H9 (cell line): ENCODE results near the gene IGF2BP2. TPM values are rescaled to one million over a fixed set of nuclear protein-coding genes. Genes with fewer than 3 reads are reported as not detected.

Experiments
- DNase-seq: peaks from one replicate; pipeline ENCODE4 v3.0.0-alpha.2; 2017
- H2AFZ ChIP-seq: one replicate; pipeline ENCODE4 v1.6.1; 2013; ENCODE audit warnings: mild to moderate bottlenecking, low read length, control low read depth, moderate library complexity
- H2AK5ac ChIP-seq: 2 replicates; pipeline ENCODE4 v1.6.1; 2013; ENCODE audit warnings: low read length, control low read depth, mixed read lengths; ENCODE audit not compliant: insufficient read length
- H2BK120ac ChIP-seq: one replicate; pipeline ENCODE4 v1.6.1; 2013; ENCODE audit warnings: low read depth, mild to moderate bottlenecking, low read length, control low read depth, inconsistent platforms; ENCODE audit not compliant: poor library complexity, severe bottlenecking
- H2BK12ac ChIP-seq: 2 replicates; pipeline ENCODE4 v1.6.1; 2013; ENCODE audit warnings: low read length, control low read depth, mixed read lengths, low read depth; ENCODE audit not compliant: insufficient read length
- H2BK15ac ChIP-seq: 2 replicates; pipeline ENCODE4 v1.6.1; 2013; ENCODE audit warnings: low read depth, low read length, control low read depth
- H2BK20ac ChIP-seq: one replicate; pipeline ENCODE4 v1.6.1; 2013; ENCODE audit warnings: low read depth, mild to moderate bottlenecking, low read length, control low read depth, inconsistent platforms; ENCODE audit not compliant: poor library complexity, severe bottlenecking
- H2BK5ac ChIP-seq: 2 replicates; pipeline ENCODE4 v1.6.1; 2013; ENCODE audit warnings: low read length, control low read depth, mixed read lengths; ENCODE audit not compliant: insufficient read length
- H3K14ac ChIP-seq: 2 replicates; pipeline ENCODE4 v1.6.1; 2013; ENCODE audit warnings: low read length, control low read depth; ENCODE audit not compliant: insufficient read depth
- H3K18ac ChIP-seq: 2 replicates; pipeline ENCODE4 v1.6.1; 2013; ENCODE audit warnings: low read depth, mild to moderate bottlenecking, mixed read lengths, low read length, control low read depth; ENCODE audit not compliant: insufficient read length
- H3K23ac ChIP-seq: 2 replicates; pipeline ENCODE4 v1.6.1; 2013; ENCODE audit warnings: low read length, control low read depth, mixed read lengths, low read depth; ENCODE audit not compliant: insufficient read length
- H3K23me2 ChIP-seq: 2 replicates; pipeline ENCODE4 v1.6.1; 2013; ENCODE audit warnings: low read depth, mild to moderate bottlenecking, mixed read lengths, low read length, control low read depth; ENCODE audit not compliant: insufficient read length, poor library complexity, severe bottlenecking
- H3K27ac ChIP-seq: 2 replicates; pipeline ENCODE4 v1.5.1; 2013; ENCODE audit warnings: low read length, control low read depth, mixed read lengths, low read depth; ENCODE audit not compliant: insufficient read length
- H3K27me3 ChIP-seq: 2 replicates; pipeline ENCODE4 v1.6.1; 2013; ENCODE audit warnings: low read length, control low read depth, inconsistent platforms; ENCODE audit not compliant: insufficient read depth
- H3K4ac ChIP-seq: 2 replicates; pipeline ENCODE4 v1.6.1; 2013; ENCODE audit warnings: low read depth, mild to moderate bottlenecking, control low read depth, inconsistent platforms, low read length, moderate library complexity
- H3K4me1 ChIP-seq: 2 replicates; pipeline ENCODE4 v1.6.1; 2013; ENCODE audit warnings: low read length, control low read depth, inconsistent platforms; ENCODE audit not compliant: insufficient read depth
- H3K4me2 ChIP-seq: 2 replicates; pipeline ENCODE4 v1.6.1; 2013; ENCODE audit warnings: low read length, control low read depth, mixed read lengths; ENCODE audit not compliant: insufficient read length, insufficient read depth
- H3K56ac ChIP-seq: 2 replicates; pipeline ENCODE4 v1.6.1; 2013; ENCODE audit warnings: low read depth, mild to moderate bottlenecking, mixed read lengths, low read length, control low read depth; ENCODE audit not compliant: insufficient read length
- H3K79me1 ChIP-seq: 2 replicates; pipeline ENCODE4 v1.6.1; 2013; ENCODE audit warnings: low read depth, mild to moderate bottlenecking, moderate library complexity, low read length, control low read depth, inconsistent platforms; ENCODE audit not compliant: insufficient read depth, poor library complexity, severe bottlenecking
- H3K79me2 ChIP-seq: 2 replicates; pipeline ENCODE4 v1.6.1; 2013; ENCODE audit warnings: low read length, control low read depth, inconsistent platforms; ENCODE audit not compliant: insufficient read depth
- H3K9ac ChIP-seq: 2 replicates; pipeline ENCODE4 v1.6.1; 2013; ENCODE audit warnings: low read length, control low read depth, mixed read lengths; ENCODE audit not compliant: insufficient read length; ENCODE audit errors: extremely low read depth
- H3K9me3 ChIP-seq: one replicate; pipeline ENCODE4 v1.6.1; 2013; ENCODE audit warnings: low read depth, low read length, inconsistent platforms; ENCODE audit not compliant: control insufficient read depth
- H3T11ph ChIP-seq: one replicate; pipeline ENCODE4 v1.6.1; 2013; ENCODE audit warnings: mild to moderate bottlenecking, low read length, control low read depth, inconsistent platforms
- H4K20me1 ChIP-seq: one replicate; pipeline ENCODE4 v1.6.1; 2013; ENCODE audit not compliant: control insufficient read depth, insufficient read length, insufficient read depth
- H4K5ac ChIP-seq: 2 replicates; pipeline ENCODE4 v1.6.1; 2013; ENCODE audit warnings: low read depth, mild to moderate bottlenecking, mixed read lengths, low read length, control low read depth; ENCODE audit not compliant: insufficient read length
- H4K8ac ChIP-seq: replicated peaks from 2 replicates; pipeline ENCODE4 v1.6.1; 2013; ENCODE audit warnings: low read length, control low read depth, mixed read lengths, low read depth; ENCODE audit not compliant: insufficient read length
- H4K91ac ChIP-seq: 2 replicates; pipeline ENCODE4 v1.6.1; 2013; ENCODE audit warnings: low read depth, mild to moderate bottlenecking, moderate library complexity, mixed read lengths, low read length, control low read depth; ENCODE audit not compliant: insufficient read length
- H3K27ac Mint-ChIP-seq, 3 experiments: 2 replicates in 2 of 3; 3 replicates in 1 of 3; pipeline ENCODE4 v1.8.0; 2020 to 2021; ENCODE audit warnings: mixed read lengths in 3 of 3, mild to moderate bottlenecking in 1 of 3, moderate library complexity in 1 of 3
- H3K27me3 Mint-ChIP-seq: 2 replicates; pipeline ENCODE4 v1.8.0; 2021; ENCODE audit warnings: low read depth, mild to moderate bottlenecking, moderate library complexity, mixed read lengths
- H3K36me3 Mint-ChIP-seq, 3 experiments: 2 replicates in 2 of 3; 3 replicates in 1 of 3; pipeline ENCODE4 v1.8.0; 2020 to 2021; ENCODE audit warnings: low read depth in 3 of 3, mixed read lengths in 3 of 3; ENCODE audit not compliant: insufficient read depth in 1 of 3
- H3K4me1 Mint-ChIP-seq, 2 experiments: 2 replicates each; pipeline ENCODE4 v1.8.0; 2020; ENCODE audit warnings: mixed read lengths in 2 of 2
- H3K4me3 Mint-ChIP-seq, 2 experiments: 2 replicates in 1 of 2; 3 replicates in 1 of 2; pipeline ENCODE4 v1.8.0; 2020 to 2021; ENCODE audit warnings: mild to moderate bottlenecking in 2 of 2, mixed read lengths in 2 of 2, moderate library complexity in 1 of 2
- H3K9me3 Mint-ChIP-seq, 2 experiments: 2 replicates in 1 of 2; 3 replicates in 1 of 2; pipeline ENCODE4 v1.8.0; 2020; ENCODE audit warnings: mild to moderate bottlenecking in 2 of 2, mixed read lengths in 2 of 2, moderate library complexity in 1 of 2
- WGBS: extraction: QIAGEN DNeasy Blood & Tissue Kit; methylation state at CpG from one replicate; pipeline ENCODE4 v1.1.7; 2013; ENCODE audit warnings: missing lambda C conversion rate, low lambda C conversion rate, mixed read lengths; ENCODE audit not compliant: insufficient read length; ENCODE audit errors: extremely low coverage; 5-methylcytosine and 5-hydroxymethylcytosine counted together
- total RNA-seq: library from RNA; stranded (reverse); gene quantifications from 2 replicates; pipeline ENCODE4 v1.2.1, GENCODE V29; 2021
- TF ChIP-seq, protein P1 (sequence below): fragments of 200-600 bp; sonication (generic); conservative IDR thresholded peaks from 3 replicates; pipeline ENCODE4 v1.8.0; 2021; ENCODE audit warnings: antibody characterized with exemption, mild to moderate bottlenecking

Gene IGF2BP2
- total RNA-seq, 1 experiment from 2014 or later = 130 TPM

DNA sequence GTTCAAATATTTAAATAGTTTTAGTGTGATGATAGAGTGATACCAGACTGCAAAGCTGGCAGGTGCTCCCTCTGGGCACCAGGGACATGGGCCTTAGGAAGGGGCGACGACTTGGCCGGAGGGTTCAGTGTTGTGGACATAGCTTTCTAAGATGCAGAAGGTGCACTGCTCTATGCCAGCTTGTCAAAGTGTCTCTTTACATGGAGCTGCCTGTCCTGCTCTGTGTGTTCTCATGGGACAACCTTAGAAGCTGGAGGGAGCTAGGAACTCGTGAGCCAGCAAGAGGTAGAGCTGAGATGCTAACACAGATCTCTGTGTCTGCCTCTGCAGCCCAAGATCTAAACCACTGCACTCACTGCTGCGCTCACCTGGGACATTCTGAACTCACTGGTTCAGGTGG is 160.9 kb downstream of the IGF2BP2 start:
- Mint-ChIP-seq H3K36me3 (peaks cover 9 to 39% (median 23%) of the 10 kb centered on the region in 3 experiments; a peak in 6 of 7 replicates), H3K27me3 (no peaks in the 10 kb centered on the region; the same call in 1 of the 2 replicates), H3K4me3 (no peak overlapping the region), H3K4me1 (peaks cover 4 to 5% of the 10 kb centered on the region in 2 experiments), H3K27ac (no peak overlapping the region), H3K9me3 (no peaks in the 10 kb centered on the region)
- no CpG with 5 or more reads among the region's 5 CpGs for WGBS
- Histone ChIP-seq H4K5ac (no peak overlapping the region), H4K20me1 (no peaks in the 10 kb centered on the region), H3K79me2 (no peaks in the 10 kb centered on the region), H2BK12ac (no peak overlapping the region), H2BK5ac (no peak overlapping the region), H3K9ac (no peak overlapping the region), H3T11ph (no peak overlapping the region), H3K4ac (no peak overlapping the region), H3K27ac (no peak overlapping the region), H2AFZ (no peak overlapping the region), H3K56ac (no peak overlapping the region), H3K4me1 (no peaks in the 10 kb centered on the region), H3K9me3 (no peaks in the 10 kb centered on the region), H4K91ac (no peak overlapping the region), H3K23ac (no peak overlapping the region), H2BK15ac (no peak overlapping the region), H3K14ac (no peak overlapping the region), H2BK120ac (no peak overlapping the region), H2AK5ac (no peak overlapping the region), H4K8ac (no peak overlapping the region), H2BK20ac (no peak overlapping the region), H3K79me1 (no peaks in the 10 kb centered on the region), H3K4me2 (no peak overlapping the region), H3K27me3 (no peaks in the 10 kb centered on the region), H3K23me2 (no peaks in the 10 kb centered on the region), H3K18ac (no peak overlapping the region)
- TF ChIP-seq, protein P1, sequence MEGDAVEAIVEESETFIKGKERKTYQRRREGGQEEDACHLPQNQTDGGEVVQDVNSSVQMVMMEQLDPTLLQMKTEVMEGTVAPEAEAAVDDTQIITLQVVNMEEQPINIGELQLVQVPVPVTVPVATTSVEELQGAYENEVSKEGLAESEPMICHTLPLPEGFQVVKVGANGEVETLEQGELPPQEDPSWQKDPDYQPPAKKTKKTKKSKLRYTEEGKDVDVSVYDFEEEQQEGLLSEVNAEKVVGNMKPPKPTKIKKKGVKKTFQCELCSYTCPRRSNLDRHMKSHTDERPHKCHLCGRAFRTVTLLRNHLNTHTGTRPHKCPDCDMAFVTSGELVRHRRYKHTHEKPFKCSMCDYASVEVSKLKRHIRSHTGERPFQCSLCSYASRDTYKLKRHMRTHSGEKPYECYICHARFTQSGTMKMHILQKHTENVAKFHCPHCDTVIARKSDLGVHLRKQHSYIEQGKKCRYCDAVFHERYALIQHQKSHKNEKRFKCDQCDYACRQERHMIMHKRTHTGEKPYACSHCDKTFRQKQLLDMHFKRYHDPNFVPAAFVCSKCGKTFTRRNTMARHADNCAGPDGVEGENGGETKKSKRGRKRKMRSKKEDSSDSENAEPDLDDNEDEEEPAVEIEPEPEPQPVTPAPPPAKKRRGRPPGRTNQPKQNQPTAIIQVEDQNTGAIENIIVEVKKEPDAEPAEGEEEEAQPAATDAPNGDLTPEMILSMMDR = no peak
- DNase-seq = no peak
